Central memory CD8-positive, alpha-beta T cell (primary cell): ENCODE measurements around the gene NTRK1.
"Not testable (repeated sequence)": the region's sequence is repeated elsewhere in the genome, so short reads cannot be mapped to it uniquely, and the experiment has no call there.

Experiments used
- ATAC-seq: fragments of 150-1000 bp; cut with Tn5 transposase; replicated peaks from 2 replicates; pipeline ENCODE4 v1.10.0; 2022; ENCODE audit warnings: mild to moderate bottlenecking, moderate FRiP score, moderate number of reproducible peaks; ENCODE audit not compliant: poor library complexity, severe bottlenecking; ENCODE audit errors: extremely low read depth
- DNase-seq, 2 donors: peaks; one replicate each; pipeline ENCODE4 v3.0.0; 2021; ENCODE audit warnings: low spot score in 2 of 2
- H3K27ac Mint-ChIP-seq: one replicate; pipeline ENCODE4 v1.8.0; 2022; ENCODE audit warnings: low read depth, mild to moderate bottlenecking, moderate library complexity, mixed read lengths
- H3K27me3 Mint-ChIP-seq: one replicate; pipeline ENCODE4 v1.8.0; 2022; ENCODE audit warnings: mixed read lengths
- H3K36me3 Mint-ChIP-seq: one replicate; pipeline ENCODE4 v1.8.0; 2022; ENCODE audit warnings: mild to moderate bottlenecking, moderate library complexity, mixed read lengths; ENCODE audit not compliant: insufficient read depth
- H3K4me1 Mint-ChIP-seq: one replicate; pipeline ENCODE4 v1.8.0; 2022; ENCODE audit warnings: mixed read lengths
- H3K4me3 Mint-ChIP-seq: one replicate; pipeline ENCODE4 v1.8.0; 2022; ENCODE audit warnings: mild to moderate bottlenecking, moderate library complexity, mixed read lengths
- H3K9me3 Mint-ChIP-seq: one replicate; pipeline ENCODE4 v1.8.0; 2022; ENCODE audit warnings: mixed read lengths

NTRK1 gene

DNA sequence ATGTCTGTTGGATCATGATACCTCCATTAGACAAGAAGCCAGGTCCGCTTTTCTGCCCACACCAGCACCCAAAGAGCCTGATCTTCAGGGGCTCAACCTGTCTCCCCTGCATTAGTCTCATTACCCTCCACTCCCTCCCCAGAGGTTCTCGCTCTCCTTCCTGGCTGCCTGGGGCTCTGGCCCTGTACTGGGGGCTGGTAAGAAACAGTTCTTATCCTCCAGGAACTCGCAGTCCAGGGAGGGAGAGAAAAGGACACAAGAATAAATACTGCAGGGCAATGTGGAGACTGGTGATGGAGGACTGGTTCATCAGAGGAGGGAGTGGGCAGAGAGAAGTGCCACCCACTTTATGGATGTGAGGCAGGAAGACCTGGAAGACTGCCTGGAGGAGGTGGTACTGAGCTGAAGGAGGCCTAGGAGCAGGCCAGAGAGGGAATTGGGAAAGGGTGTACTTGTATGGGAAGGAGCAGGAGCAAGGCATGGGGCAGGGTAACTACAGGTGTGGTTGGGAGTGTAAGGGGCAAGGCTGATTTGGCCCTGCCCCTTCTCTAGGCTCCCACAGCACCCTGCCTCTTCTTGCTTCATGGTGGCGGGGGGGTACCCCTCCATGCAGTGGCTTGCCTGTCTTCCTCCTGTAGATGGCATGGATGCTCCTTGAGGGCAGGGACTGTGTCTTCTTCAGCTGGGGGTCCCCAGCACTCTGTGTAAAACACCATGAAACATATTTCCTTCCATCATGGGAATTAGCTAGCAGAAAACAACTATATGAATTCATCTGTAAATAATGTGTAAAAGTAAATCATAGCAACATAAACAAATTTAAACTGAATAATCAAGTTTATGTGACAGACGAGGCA lies 64.7 kb downstream of the NTRK1 start:
- Mint-ChIP-seq H3K27me3 (peaks cover 93% of the 10 kb centered on the region), H3K4me1 (peaks cover 13% of the 10 kb centered on the region), H3K36me3 (peaks cover 4% of the 10 kb centered on the region), H3K27ac (no peak overlapping the region), H3K9me3 (no peaks in the 10 kb centered on the region), H3K4me3 (no peak overlapping the region)
- ATAC-seq (no peak), DNase-seq (no peak)

DNA sequence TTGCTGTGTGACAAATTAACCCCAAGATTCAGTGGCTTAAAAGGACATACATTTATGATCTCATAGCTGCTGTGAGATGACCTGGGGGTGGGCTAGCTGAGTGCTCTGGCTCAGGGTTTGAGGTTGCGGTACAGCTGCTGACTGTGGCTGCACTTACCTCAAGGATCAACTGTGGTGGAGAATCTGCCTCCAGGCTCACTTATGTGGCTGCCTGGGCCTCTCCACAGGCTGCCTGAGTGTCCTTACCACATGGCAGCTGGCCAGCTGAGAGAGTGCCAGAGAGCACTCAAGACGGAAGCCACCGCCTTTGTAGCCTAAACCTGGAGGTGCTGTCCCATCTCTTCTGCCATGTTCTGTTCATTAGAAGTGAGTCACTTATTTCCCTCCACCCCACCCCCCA lies 65.5 kb downstream of the NTRK1 start:
- ATAC-seq (no peak), DNase-seq (no peak)
- H3K4me3 Mint-ChIP-seq = no peak overlapping the region
- H3K9me3 Mint-ChIP-seq = no peaks in the 10 kb centered on the region
- peaks cover 93% of the 10 kb centered on the region for H3K27me3 Mint-ChIP-seq
- H3K4me1 Mint-ChIP-seq = peaks cover 13% of the 10 kb centered on the region
- peaks cover 4% of the 10 kb centered on the region for H3K36me3 Mint-ChIP-seq
- no peak overlapping the region for H3K27ac Mint-ChIP-seq

DNA sequence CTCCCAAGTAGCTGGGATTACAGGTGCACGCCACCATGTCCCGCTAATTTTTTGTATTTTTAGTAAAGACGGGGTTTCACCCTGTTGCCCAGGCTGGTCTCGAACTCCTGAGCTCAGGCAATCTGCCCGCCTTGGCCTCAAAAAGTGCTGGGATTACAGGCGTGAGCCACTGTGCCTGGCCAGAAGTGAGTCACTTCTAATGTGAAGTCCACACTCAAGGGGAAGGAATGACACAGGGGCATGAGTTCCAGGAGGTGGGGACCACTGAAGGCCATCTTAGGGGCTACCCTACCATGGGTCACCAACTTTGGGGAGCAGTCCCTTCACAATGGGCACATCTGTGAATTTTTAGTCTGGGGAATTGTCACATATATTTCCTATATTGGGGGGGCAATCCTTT lies 66.0 kb downstream of the NTRK1 start:
- H3K9me3 Mint-ChIP-seq, ATAC-seq, H3K4me3 Mint-ChIP-seq, DNase-seq, H3K27ac Mint-ChIP-seq, H3K36me3 Mint-ChIP-seq: not testable (repeated sequence)
- Mint-ChIP-seq H3K4me1 (peaks cover 13% of the 10 kb centered on the region), H3K27me3 (peaks cover 93% of the 10 kb centered on the region)

DNA sequence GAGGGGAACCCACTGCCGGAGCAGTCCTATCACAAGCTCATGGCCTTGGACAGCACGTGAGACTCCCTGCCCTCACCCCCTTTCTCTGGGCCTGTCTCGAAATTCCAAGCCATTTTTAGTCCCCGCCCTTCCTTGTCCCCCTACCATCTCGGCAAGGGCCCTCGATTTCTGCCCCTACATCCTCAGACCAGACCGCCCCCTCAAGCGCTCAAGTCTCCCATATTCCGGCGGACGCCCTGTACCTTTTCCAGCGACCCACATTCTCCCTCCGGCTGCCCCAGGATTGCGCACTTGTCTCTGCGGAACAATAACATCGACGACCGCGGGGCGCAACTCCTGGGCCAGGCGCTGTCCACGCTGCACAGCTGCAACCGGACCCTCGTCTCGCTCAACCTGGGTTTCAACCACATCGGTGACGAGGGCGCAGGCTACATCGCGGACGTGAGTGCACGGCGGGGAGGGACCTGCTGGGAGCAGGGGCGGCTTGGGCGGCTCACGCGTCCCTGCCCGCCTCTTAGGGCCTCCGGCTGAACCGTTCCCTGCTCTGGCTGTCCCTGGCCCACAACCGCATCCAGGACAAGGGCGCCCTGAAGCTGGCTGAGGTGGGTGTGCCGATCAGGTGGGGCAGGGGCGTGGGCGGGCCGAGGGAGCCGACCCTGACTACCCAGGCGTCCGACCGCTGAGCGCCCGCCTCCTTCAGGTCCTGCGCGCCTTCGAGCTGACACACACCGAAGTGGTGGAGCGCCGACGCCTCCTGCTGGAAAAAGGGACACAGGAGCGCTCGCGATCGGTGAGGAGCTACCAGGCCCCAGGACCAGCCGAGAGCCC lies 66.8 kb downstream of the NTRK1 start:
- peaks cover 4% of the 10 kb centered on the region for H3K36me3 Mint-ChIP-seq
- ATAC-seq = peak; percentile 60
- peak overlapping the region; percentile 13 for H3K27ac Mint-ChIP-seq
- peaks cover 13% of the 10 kb centered on the region for H3K4me1 Mint-ChIP-seq
- H3K27me3 Mint-ChIP-seq = peaks cover 93% of the 10 kb centered on the region
- peak overlapping the region; percentile 19 for H3K4me3 Mint-ChIP-seq
- no peaks in the 10 kb centered on the region for H3K9me3 Mint-ChIP-seq
- DNase-seq = peak in 1 of 2 donors; percentile 24

DNA sequence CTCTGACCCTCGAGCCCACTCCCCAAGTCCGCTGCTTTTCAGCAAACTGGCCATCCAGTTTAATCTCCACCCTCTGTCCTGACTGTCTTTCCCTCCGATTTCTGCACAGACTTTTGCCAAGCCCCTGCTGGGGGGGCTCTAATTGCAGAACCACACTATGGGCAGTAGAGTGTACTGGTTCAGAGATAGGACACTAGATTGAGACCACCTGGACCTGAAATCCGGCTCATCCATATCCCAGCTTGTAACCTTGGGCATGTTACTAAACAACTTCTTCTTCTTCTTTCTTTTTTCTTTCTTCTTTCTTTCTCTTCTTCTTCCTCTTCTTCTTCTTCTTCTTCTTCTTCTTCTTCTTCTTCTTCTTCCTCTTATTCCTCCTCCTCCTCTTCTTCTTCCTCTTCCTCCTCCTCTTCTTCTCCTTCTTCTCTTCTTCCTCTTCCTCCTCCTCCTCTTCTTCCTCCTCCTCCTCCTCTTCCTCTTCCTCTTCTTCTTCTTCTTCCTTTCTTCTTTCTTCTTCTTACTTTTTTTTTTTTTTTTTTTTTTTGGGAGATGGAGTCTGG lies 67.5 kb downstream of the NTRK1 start:
- Mint-ChIP-seq H3K27ac (peak overlapping the region; percentile 13), H3K4me1 (peaks cover 13% of the 10 kb centered on the region), H3K36me3 (peaks cover 4% of the 10 kb centered on the region), H3K27me3 (peaks cover 93% of the 10 kb centered on the region), H3K4me3 (peak overlapping the region; percentile 19), H3K9me3 (no peaks in the 10 kb centered on the region)
- DNase-seq (no peak), ATAC-seq (no peak)

DNA sequence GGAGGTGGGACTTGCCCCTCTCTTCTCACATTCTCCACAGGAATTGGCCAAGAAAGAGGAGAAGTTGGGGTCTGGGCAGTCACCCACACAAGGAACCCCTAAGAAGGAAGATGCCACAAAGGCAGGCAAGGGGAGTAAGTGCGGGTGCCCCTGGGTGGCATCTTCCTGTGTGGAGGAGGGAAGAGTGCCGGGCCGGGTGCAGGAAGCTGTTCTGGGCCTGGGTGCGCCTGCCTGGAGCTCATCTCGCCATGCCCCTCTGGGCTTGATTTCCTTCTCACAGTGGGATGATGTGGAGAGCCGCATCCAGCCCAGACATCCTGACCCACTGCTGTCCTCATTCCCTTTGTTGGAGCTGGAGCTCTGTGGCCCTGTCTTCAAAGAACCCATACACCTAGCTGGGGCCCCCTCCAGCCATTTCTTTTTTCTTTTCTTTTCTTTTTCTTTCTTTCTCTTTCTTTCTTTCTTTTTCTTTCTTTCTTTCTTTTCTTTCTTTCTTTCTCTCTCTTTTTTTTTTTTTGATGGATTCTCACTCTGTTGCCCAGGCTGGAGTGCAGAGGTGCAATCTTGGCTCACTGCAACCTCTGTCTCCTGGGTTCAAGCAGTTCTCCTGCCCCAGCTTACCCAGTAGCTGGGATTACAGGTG lies 69.1 kb downstream of the NTRK1 start:
- ATAC-seq = no peak
- Mint-ChIP-seq H3K9me3 (no peaks in the 10 kb centered on the region), H3K36me3 (peaks cover 2% of the 10 kb centered on the region), H3K27me3 (peaks cover 91% of the 10 kb centered on the region), H3K4me1 (peaks cover 8% of the 10 kb centered on the region), H3K27ac (no peak overlapping the region), H3K4me3 (no peak overlapping the region)
- DNase-seq = no peak

DNA sequence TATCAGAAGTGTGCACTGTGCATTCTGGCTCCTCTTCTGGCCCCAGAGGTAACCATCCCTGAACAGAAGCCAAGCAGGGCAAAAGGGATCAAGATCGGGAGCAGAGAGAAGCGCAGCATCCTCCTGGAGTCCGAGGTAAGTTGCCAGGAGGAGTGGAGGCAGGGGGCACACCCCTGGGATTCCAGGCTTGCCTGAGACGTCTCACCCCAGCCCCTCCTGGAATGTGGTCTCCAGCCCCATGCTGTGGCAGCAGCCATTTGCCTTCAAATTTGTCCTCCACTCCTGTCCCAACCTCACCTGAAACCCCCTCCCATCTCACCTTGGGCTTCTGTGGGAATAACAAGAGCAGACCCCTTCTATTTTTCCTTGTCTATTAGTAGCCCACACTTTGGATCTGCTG lies 69.8 kb downstream of the NTRK1 start:
- Mint-ChIP-seq H3K9me3 (no peaks in the 10 kb centered on the region), H3K36me3 (peaks cover 2% of the 10 kb centered on the region), H3K4me3 (no peak overlapping the region), H3K27ac (no peak overlapping the region), H3K27me3 (peaks cover 83% of the 10 kb centered on the region), H3K4me1 (peaks cover 8% of the 10 kb centered on the region)
- no peak for DNase-seq
- ATAC-seq = no peak
